NCI-H2227 (cell line): ENCODE measurements around the gene RHBDF2.
A peak's percentile ranks its signal among the peaks of the same experiment; 100 is the strongest.

Source experiments
- DNase-seq: peaks from one replicate; lab custom pipeline; 2025; ENCODE audit not compliant: unreplicated experiment; lab: John Stamatoyannopoulos, UW

RHBDF2 gene

GRCh38 chr17:76502341-76503211 lies 1.4 kb upstream of the RHBDF2 start:
- no peak for DNase-seq

GRCh38 chr17:76501827-76502307 lies 644 bp upstream of the RHBDF2 start:
- no peak for DNase-seq

GRCh38 chr17:76500747-76501017 lies 541 bp downstream of the RHBDF2 start:
- DNase-seq = no peak

GRCh38 chr17:76500074-76500746 lies 1.0 kb downstream of the RHBDF2 start:
- DNase-seq = no peak

GRCh38 chr17:76499267-76499667 lies 2.0 kb downstream of the RHBDF2 start:
- DNase-seq = no peak

DNA sequence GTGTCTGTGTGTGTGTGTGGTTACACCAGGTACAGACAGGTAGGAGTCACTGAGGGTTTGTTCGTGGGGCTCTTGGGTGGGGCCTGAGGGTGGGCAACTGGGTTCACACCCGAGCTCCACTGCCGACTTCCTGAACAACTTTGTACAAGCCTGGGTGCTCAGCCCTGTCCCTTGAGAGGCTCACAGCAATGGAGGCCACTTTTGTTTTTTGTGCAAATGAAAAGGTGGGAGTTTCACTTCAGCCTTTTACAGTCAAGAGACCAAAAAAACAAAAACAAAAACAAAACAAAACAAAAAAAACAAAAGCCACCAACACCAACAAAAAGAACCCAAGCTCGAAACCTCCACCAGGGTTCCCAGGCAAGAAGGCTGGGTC lies 2.4 kb downstream of the RHBDF2 start:
- no peak for DNase-seq

GRCh38 chr17:76497979-76498875 lies 3.0 kb downstream of the RHBDF2 start:
- peak; percentile 71 for DNase-seq

GRCh38 chr17:76497699-76497978 lies 3.6 kb downstream of the RHBDF2 start:
- no peak for DNase-seq

- no peak for DNase-seq
These were observed 4.8 kb downstream of the RHBDF2 start for GRCh38 chr17:76496464-76496863.

DNA sequence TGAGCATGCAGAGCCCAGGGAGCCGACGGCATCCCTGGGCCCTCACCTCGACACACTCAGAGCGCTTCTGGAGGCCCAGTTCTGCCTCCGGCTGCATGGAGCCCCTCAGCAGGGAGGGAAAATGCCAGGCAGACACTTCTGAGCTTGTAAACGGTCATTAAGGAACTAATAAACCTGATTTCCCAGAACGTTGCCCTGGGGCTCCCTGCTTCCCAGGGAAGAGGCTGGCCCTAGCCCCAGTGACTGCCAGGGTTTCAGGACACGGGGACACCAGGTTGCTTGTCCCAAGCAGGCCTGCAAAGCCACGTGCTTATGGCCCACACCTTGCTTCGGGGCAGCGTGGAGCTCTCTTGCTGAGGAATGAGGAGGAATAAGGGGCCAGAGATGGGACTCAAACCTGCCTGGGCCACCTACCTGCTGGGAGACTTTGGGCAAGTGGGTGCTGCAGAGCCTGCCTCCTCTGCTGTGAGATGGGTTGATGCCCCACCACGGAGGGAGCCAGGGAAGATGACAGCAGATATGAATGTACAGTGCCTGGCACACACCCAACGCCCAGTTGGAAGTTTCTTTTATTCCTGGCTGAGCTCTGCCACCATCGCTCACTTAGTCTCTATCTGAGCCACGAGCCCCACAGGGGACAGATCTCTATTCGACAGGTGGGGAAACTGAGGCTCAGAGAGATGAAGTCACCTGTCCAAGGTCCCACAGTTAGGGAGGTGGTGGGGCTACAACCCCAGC lies 5.4 kb downstream of the RHBDF2 start:
- DNase-seq = no peak

DNA sequence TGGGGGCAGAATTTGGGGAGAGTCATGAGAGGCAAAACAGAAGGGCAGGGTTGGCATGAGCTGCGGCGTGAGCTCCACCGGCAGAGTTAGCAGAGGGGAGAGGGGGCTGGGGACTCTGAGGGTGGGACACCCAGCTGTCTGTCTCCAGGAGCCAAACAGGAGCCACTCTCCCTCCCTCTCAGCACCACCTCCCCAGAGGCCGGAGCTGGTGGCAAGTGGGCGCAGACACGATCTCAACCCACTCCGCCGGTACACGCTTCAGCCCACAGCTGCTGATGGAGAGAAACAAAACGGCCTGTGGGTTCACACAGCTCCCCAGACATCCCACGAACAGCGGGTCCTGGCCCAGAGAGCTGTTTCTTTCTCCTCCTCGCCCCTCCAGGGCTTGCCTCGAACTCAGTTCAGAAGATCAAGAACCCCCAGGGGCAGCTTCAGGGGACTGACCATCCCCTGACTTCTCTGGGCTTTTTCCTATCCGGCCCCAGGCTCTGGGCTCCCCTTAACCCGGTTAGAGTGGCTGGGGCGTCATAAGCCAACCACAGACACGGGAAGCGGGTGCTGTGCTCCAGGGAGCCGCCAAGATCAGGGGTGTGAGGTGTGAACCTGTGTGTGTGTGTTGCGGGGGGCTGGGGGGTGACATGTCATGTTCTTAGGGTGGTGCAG lies 7.6 kb downstream of the RHBDF2 start:
- no peak for DNase-seq

DNA sequence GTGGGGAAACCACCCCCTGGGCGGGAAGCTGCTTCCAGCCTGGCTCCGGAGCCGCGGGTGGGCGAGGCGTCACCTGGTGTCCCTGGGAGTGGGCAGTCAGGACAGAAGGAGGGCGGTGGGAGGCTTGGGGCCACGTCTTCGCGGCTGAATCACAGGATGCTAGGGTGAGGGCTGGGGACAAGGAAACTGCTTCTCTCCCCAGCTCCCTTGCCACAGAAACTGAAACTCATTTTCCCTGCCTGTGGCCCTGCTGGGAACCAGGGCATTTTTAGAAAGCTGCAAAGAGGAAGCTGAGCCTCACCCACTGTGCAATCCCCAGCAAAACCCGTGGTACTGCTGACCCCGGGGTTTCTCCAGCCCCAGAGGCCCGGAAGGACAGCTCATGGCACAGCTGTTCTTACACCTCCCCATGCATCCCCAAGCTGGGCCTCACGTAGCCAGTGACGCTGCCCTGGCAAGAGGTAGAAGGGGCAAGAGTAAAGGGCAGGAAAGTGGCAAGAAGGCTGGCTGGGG lies 8.2 kb downstream of the RHBDF2 start:
- DNase-seq = peak; percentile 39

GRCh38 chr17:76492123-76492988 lies 8.9 kb downstream of the RHBDF2 start:
- DNase-seq = no peak

DNA sequence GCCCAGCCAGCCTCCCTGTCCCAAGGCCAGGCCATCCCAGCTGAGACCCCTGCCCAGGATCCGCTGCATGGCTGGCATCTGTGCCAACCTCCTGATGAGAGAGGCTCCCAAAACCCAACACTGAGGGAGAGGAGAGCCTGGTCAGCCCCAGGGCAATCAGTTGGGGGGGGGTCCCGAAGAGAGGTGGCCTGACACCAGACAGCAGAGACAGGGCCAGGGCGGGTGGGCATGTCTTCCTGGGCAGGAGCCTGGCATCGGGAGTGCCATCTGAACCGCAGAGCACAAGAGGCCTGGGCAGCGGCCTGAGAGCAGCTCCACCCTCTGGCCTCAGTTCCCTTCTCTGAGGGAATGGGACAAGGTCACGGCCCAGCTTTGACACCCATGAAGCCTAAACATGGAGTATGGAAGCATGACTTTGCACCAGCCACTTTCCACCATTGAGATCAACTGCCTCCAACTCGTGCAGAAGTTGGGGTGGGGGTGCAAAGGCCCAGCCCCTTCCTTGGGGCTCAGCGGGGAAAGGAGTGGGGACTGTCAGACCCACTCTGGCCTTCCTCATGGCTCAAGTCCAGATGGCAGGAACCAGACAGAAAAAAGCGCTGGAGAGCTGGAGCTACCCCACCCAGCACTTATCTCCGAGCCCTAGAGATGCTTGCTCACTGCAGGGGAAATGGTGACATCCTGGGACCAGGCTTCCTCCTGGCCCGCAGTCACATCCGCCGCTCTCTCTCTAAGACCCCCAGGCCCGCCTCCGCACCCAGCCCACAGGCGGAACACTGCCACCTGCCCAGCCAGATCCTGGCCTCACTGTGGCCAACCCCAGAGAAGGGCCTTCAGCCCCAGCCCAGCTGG lies 9.7 kb downstream of the RHBDF2 start:
- DNase-seq = no peak

DNA sequence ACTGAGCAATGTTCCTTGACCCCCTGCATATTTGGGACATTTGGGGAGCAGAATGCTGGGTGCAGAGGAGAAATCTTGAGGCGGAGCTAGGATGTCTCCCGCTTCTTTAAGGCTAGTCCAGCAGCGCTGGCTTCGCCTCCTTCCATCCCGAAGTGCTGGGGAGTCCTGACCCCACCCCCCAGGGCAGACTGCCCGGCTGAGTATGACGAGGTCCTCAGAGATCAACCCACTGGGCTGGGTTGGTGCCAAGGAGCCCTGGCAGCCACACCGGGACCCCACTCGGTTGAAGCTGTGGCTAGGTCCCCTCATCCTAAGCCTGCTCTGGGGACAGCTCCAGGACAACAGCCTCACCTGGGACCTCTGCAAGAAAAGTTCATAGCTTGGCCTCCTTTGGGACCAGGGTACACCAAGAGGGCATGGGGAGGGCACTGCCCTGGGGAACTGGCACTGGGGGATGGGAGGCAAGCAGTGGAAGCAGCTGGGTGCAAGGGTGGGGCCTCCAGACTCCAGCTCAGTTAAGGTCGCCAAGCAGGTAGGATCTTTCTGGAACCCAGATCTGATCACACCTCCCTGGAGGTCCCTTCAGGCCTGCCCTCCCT lies 11.0 kb downstream of the RHBDF2 start:
- no peak for DNase-seq

- DNase-seq = no peak
These were observed 13.6 kb downstream of the RHBDF2 start for GRCh38 chr17:76487451-76488192.

DNA sequence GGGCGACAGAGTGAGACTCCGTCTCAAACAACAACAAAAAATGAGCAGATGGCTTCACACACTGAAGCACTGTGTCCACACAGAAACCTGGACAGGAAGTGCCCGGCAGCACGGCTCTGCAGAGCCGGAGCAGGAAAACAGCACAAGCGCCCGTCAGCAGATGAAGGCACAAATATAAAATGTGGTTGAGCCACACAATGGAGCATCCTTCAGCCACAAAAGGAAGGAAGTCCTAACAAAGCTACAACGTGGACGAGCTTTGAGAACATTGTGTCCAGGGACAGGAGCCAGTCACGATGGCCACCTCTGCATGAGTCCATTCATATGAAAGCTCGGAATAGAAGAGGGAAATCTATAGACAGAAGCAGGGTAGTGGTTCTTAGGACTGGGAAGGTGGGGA lies 15.7 kb downstream of the RHBDF2 start:
- no peak for DNase-seq
